Caco-2 (cell line): Measurements from ENCODE around the gene CD38. TPM values are rescaled to one million over a fixed set of nuclear protein-coding genes. Genes with fewer than 3 reads are reported as not detected.

Experiments
- BruUV-seq: library from RNA; stranded (reverse); fragments of 400-500 nt; replicated peaks from 2 replicates; lab custom pipeline; 2021; lab: Mats Ljungman, UMichigan
- CTCF ChIA-PET: fragments of 300-600 bp; sonication (Branson Sonifier 250); formaldehyde crosslinking; loops from one replicate; lab custom pipeline; 2022; ENCODE audit warnings: antibody characterized with exemption; lab: Charles Lee
- POLR2A ChIA-PET: fragments of 300-600 bp; sonication (Branson Sonifier 250); formaldehyde crosslinking; loops from one replicate; lab custom pipeline; 2022; ENCODE audit warnings: antibody characterized with exemption; lab: Charles Lee
- DNase-seq, 2 experiments: peaks; one replicate each; pipeline versions ENCODE4 v3.0.0 to v3.0.0-alpha.2; 2020 to 2022
- H3K27me3 ChIP-seq: replicated peaks from 2 replicates; pipeline ENCODE4 v1.6.0; 2011; ENCODE audit warnings: low read length; ENCODE audit not compliant: control insufficient read depth, insufficient read depth
- H3K36me3 ChIP-seq: 2 replicates; pipeline ENCODE4 v1.5.1; 2011; ENCODE audit warnings: low read length; ENCODE audit not compliant: control insufficient read depth, insufficient read depth
- H3K4me1 ChIP-seq: fragments of 250-450 bp; sonication (Bioruptor Pico); 2 replicates; pipeline ENCODE4 v1.5.1; 2020; ENCODE audit warnings: mild to moderate bottlenecking
- H3K4me3 ChIP-seq: 2 replicates; pipeline ENCODE4 v1.5.1; 2011; ENCODE audit warnings: low read depth, mild to moderate bottlenecking, control low read depth, low read length
- H3K9me3 ChIP-seq: fragments of 250-450 bp; sonication (Bioruptor Pico); 2 replicates; pipeline ENCODE4 v1.5.1; 2020; ENCODE audit warnings: mild to moderate bottlenecking, moderate library complexity
- H3K27ac Mint-ChIP-seq: one replicate; pipeline ENCODE4 v1.8.0; 2022; ENCODE audit warnings: mixed read lengths; ENCODE audit not compliant: unreplicated experiment
- H3K27me3 Mint-ChIP-seq: one replicate; pipeline ENCODE4 v1.8.0; 2022; ENCODE audit warnings: mixed read lengths; ENCODE audit not compliant: insufficient read depth, unreplicated experiment
- H3K36me3 Mint-ChIP-seq: one replicate; pipeline ENCODE4 v1.8.0; 2022; ENCODE audit warnings: mild to moderate bottlenecking, mixed read lengths; ENCODE audit not compliant: insufficient read depth, unreplicated experiment
- H3K4me1 Mint-ChIP-seq: one replicate; pipeline ENCODE4 v1.8.0; 2022; ENCODE audit warnings: low read depth, mixed read lengths; ENCODE audit not compliant: unreplicated experiment
- H3K4me3 Mint-ChIP-seq: one replicate; pipeline ENCODE4 v1.8.0; 2022; ENCODE audit warnings: mild to moderate bottlenecking, moderate library complexity, mixed read lengths; ENCODE audit not compliant: unreplicated experiment
- H3K9me3 Mint-ChIP-seq: one replicate; pipeline ENCODE4 v1.8.0; 2022; ENCODE audit warnings: mixed read lengths; ENCODE audit not compliant: unreplicated experiment
- intact Hi-C: fragments of 100-400 bp; cut with micrococcal nuclease; formaldehyde crosslinking; loops from one replicate; pipeline ENCODE4 v1.10.0; 2022; ENCODE audit not compliant: unreplicated experiment
- total RNA-seq: library from RNA; stranded (reverse); gene quantifications from 2 replicates; pipeline ENCODE4 v1.2.3, GENCODE V29; 2022
- TF ChIP-seq, protein P1 (sequence below), 2 experiments: fragments of 200-600 bp in 1 of 2; IDR thresholded peaks; 1 replicate in 1 of 2; 2 replicates in 1 of 2; pipeline versions ENCODE4 v1.5.1 to v1.8.0; 2011 to 2022; ENCODE audit warnings: antibody characterized with exemption in 1 of 2, control low read depth in 1 of 2, inconsistent platforms in 1 of 2, low read depth in 1 of 2, low read length in 1 of 2, mild to moderate bottlenecking in 1 of 2, moderate library complexity in 1 of 2; ENCODE audit not compliant: insufficient read depth in 1 of 2, severe bottlenecking in 1 of 2, unreplicated experiment in 1 of 2

CD38 gene
- total RNA-seq, 1 experiment from 2014 or later, result not detected

DNA sequence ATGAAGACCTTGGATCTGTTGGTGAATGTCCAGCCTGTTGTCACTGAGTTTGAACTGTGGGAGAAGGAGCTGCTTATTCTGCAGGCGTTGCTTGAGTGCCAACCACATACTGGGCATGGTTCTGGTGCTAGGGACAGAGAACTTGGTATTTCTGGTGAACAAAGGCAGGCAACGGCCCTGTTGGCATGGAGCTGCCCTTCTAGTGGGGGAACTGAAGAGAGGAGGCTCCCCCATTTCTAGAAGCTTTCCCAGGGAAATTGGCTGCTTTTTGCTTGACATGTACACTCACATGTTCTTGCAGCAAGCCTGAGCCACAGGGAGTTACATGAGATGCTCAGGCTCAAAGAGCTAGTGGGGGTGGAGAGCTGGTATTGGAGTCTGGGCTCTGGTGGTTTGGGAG lies 8.9 kb upstream of the CD38 start:
- Mint-ChIP-seq H3K4me3 (no peak overlapping the region), H3K27ac (no peak overlapping the region), H3K9me3 (no peaks in the 10 kb centered on the region), H3K27me3 (peaks cover 19% of the 10 kb centered on the region), H3K4me1 (no peaks in the 10 kb centered on the region), H3K36me3 (no peaks in the 10 kb centered on the region)
- no peak for DNase-seq
- TF ChIP-seq, protein P1, sequence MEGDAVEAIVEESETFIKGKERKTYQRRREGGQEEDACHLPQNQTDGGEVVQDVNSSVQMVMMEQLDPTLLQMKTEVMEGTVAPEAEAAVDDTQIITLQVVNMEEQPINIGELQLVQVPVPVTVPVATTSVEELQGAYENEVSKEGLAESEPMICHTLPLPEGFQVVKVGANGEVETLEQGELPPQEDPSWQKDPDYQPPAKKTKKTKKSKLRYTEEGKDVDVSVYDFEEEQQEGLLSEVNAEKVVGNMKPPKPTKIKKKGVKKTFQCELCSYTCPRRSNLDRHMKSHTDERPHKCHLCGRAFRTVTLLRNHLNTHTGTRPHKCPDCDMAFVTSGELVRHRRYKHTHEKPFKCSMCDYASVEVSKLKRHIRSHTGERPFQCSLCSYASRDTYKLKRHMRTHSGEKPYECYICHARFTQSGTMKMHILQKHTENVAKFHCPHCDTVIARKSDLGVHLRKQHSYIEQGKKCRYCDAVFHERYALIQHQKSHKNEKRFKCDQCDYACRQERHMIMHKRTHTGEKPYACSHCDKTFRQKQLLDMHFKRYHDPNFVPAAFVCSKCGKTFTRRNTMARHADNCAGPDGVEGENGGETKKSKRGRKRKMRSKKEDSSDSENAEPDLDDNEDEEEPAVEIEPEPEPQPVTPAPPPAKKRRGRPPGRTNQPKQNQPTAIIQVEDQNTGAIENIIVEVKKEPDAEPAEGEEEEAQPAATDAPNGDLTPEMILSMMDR (IDR thresholded peaks at IDR 0.05; ENCODE audit: insufficient read depth in 1 of 2, low read depth in 1 of 2, low read length in 1 of 2, severe bottlenecking in 1 of 2, unreplicated experiment in 1 of 2), result no peak
- H3K4me1 ChIP-seq, result no peaks in the 10 kb centered on the region
- H3K27me3 ChIP-seq, result no peaks in the 10 kb centered on the region
- no peaks in the 10 kb centered on the region for H3K36me3 ChIP-seq
- H3K9me3 ChIP-seq, result no peaks in the 10 kb centered on the region
- ChIA-PET POLR2A (no interaction called here), CTCF (no interaction called here)
- intact Hi-C loops, result no loop called here
- H3K4me3 ChIP-seq, result no peak overlapping the region
- no TSS peak for BruUV-seq

DNA sequence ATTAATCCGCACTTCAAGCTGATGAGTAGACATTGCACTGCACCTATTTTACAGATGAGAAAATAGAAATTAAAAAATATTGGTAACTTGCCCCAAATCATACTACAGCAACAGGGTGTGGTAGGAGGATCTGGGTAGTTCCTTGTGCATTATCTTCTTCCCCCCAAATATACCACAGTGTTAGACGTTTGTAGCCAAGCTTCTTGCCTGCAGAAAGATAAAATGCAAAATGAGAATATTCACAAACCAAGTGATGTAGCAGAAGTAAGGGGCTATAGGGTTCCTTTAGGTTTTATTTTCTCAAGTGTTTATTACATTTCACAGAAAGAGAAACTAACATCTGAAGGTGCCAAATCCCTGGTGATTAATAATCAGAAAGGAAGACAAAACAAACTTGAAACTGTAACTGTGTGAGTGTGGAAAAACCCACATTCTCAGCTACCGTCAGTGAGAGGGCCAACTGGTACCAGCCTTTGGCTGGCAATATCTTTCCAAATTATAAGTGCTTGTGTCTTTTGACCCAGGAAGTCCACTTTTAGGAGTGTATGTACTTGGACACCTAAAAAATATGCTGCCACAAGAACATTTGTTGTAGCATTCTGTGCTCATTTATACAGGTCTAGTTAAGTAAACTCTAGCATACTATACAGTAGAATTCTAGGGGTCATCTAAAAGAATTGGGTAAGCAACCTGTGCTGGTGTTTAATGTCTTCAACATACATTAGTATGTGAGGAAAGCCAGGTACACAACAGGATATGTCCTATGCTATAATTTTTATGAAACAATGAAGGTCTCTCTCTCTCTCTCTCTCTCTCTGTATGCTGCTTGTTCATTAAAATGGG lies 6.7 kb upstream of the CD38 start:
- H3K36me3 ChIP-seq, result no peaks in the 10 kb centered on the region
- ChIA-PET CTCF (no interaction called here), POLR2A (no interaction called here)
- Mint-ChIP-seq H3K27ac (no peak overlapping the region), H3K27me3 (peaks cover 28% of the 10 kb centered on the region), H3K9me3 (no peaks in the 10 kb centered on the region), H3K4me3 (no peak overlapping the region), H3K36me3 (no peaks in the 10 kb centered on the region), H3K4me1 (no peaks in the 10 kb centered on the region)
- H3K4me1 ChIP-seq, result no peaks in the 10 kb centered on the region
- no peaks in the 10 kb centered on the region for H3K9me3 ChIP-seq
- no peak overlapping the region for H3K4me3 ChIP-seq
- BruUV-seq, result no TSS peak
- H3K27me3 ChIP-seq, result no peaks in the 10 kb centered on the region
- TF ChIP-seq, protein P1 (IDR thresholded peaks at IDR 0.05; ENCODE audit: insufficient read depth in 1 of 2, low read depth in 1 of 2, low read length in 1 of 2, severe bottlenecking in 1 of 2, unreplicated experiment in 1 of 2), result no peak
- DNase-seq, result no peak
- intact Hi-C loops, result no loop called here

DNA sequence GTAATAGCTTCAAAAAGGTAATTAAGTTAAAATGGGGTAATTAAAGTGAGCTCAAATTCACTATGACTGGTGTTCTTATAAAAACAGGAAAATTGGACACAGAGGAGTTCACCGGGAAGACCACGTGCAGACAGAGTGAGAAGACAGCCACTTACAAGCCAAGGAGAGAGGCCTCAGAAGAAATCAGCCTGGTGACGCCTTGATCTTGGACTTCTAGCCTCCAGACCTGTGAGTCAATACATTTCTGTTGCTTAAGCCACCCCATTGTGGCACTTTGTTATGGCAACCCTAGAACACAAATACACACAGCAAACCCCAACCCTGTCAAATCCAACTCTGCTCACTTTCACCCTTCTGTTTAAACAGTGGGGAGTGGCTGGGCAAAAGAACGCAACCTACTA lies 4.1 kb upstream of the CD38 start:
- intact Hi-C loops, result no loop called here
- H3K27ac Mint-ChIP-seq, result no peak overlapping the region
- H3K27me3 ChIP-seq, result no peaks in the 10 kb centered on the region
- H3K9me3 Mint-ChIP-seq, result no peaks in the 10 kb centered on the region
- no peaks in the 10 kb centered on the region for H3K4me1 Mint-ChIP-seq
- H3K36me3 ChIP-seq, result no peaks in the 10 kb centered on the region
- no peak overlapping the region for H3K4me3 Mint-ChIP-seq
- DNase-seq, result no peak
- H3K4me1 ChIP-seq, result no peaks in the 10 kb centered on the region
- no TSS peak for BruUV-seq
- H3K9me3 ChIP-seq, result no peaks in the 10 kb centered on the region
- peaks cover 32% of the 10 kb centered on the region for H3K27me3 Mint-ChIP-seq
- ChIA-PET CTCF (no interaction called here), POLR2A (no interaction called here)
- H3K36me3 Mint-ChIP-seq, result no peaks in the 10 kb centered on the region
- no peak overlapping the region for H3K4me3 ChIP-seq
- TF ChIP-seq, protein P1 (IDR thresholded peaks at IDR 0.05; ENCODE audit: insufficient read depth in 1 of 2, low read depth in 1 of 2, low read length in 1 of 2, severe bottlenecking in 1 of 2, unreplicated experiment in 1 of 2), result no peak
